Caco-2 (cell line): ENCODE data around the gene ATP1B4. TPM values are rescaled to one million over a fixed set of nuclear protein-coding genes. Genes with fewer than 3 reads are reported as not detected.

ENCODE experiments used
- BruUV-seq: library from RNA; stranded (reverse); fragments of 400-500 nt; replicated peaks from 2 replicates; lab custom pipeline; 2021; lab: Mats Ljungman, UMichigan
- CTCF ChIA-PET: fragments of 300-600 bp; sonication (Branson Sonifier 250); formaldehyde crosslinking; loops from one replicate; lab custom pipeline; 2022; ENCODE audit warnings: antibody characterized with exemption; lab: Charles Lee
- POLR2A ChIA-PET: fragments of 300-600 bp; sonication (Branson Sonifier 250); formaldehyde crosslinking; loops from one replicate; lab custom pipeline; 2022; ENCODE audit warnings: antibody characterized with exemption; lab: Charles Lee
- DNase-seq, 2 experiments: peaks; one replicate each; pipeline versions ENCODE4 v3.0.0 to v3.0.0-alpha.2; 2020 to 2022
- H3K27me3 ChIP-seq: replicated peaks from 2 replicates; pipeline ENCODE4 v1.6.0; 2011; ENCODE audit warnings: low read length; ENCODE audit not compliant: control insufficient read depth, insufficient read depth
- H3K36me3 ChIP-seq: 2 replicates; pipeline ENCODE4 v1.5.1; 2011; ENCODE audit warnings: low read length; ENCODE audit not compliant: control insufficient read depth, insufficient read depth
- H3K4me1 ChIP-seq: fragments of 250-450 bp; sonication (Bioruptor Pico); 2 replicates; pipeline ENCODE4 v1.5.1; 2020; ENCODE audit warnings: mild to moderate bottlenecking
- H3K4me3 ChIP-seq: 2 replicates; pipeline ENCODE4 v1.5.1; 2011; ENCODE audit warnings: low read depth, mild to moderate bottlenecking, control low read depth, low read length
- H3K9me3 ChIP-seq: fragments of 250-450 bp; sonication (Bioruptor Pico); 2 replicates; pipeline ENCODE4 v1.5.1; 2020; ENCODE audit warnings: mild to moderate bottlenecking, moderate library complexity
- H3K27ac Mint-ChIP-seq: one replicate; pipeline ENCODE4 v1.8.0; 2022; ENCODE audit warnings: mixed read lengths; ENCODE audit not compliant: unreplicated experiment
- H3K27me3 Mint-ChIP-seq: one replicate; pipeline ENCODE4 v1.8.0; 2022; ENCODE audit warnings: mixed read lengths; ENCODE audit not compliant: insufficient read depth, unreplicated experiment
- H3K36me3 Mint-ChIP-seq: one replicate; pipeline ENCODE4 v1.8.0; 2022; ENCODE audit warnings: mild to moderate bottlenecking, mixed read lengths; ENCODE audit not compliant: insufficient read depth, unreplicated experiment
- H3K4me1 Mint-ChIP-seq: one replicate; pipeline ENCODE4 v1.8.0; 2022; ENCODE audit warnings: low read depth, mixed read lengths; ENCODE audit not compliant: unreplicated experiment
- H3K4me3 Mint-ChIP-seq: one replicate; pipeline ENCODE4 v1.8.0; 2022; ENCODE audit warnings: mild to moderate bottlenecking, moderate library complexity, mixed read lengths; ENCODE audit not compliant: unreplicated experiment
- H3K9me3 Mint-ChIP-seq: one replicate; pipeline ENCODE4 v1.8.0; 2022; ENCODE audit warnings: mixed read lengths; ENCODE audit not compliant: unreplicated experiment
- CTCF ChIP-seq, 2 experiments: fragments of 200-600 bp in 1 of 2; IDR thresholded peaks; 1 replicate in 1 of 2; 2 replicates in 1 of 2; pipeline versions ENCODE4 v1.5.1 to v1.8.0; 2011 to 2022; ENCODE audit warnings: antibody characterized with exemption in 1 of 2, control low read depth in 1 of 2, inconsistent platforms in 1 of 2, low read depth in 1 of 2, low read length in 1 of 2, mild to moderate bottlenecking in 1 of 2, moderate library complexity in 1 of 2; ENCODE audit not compliant: insufficient read depth in 1 of 2, severe bottlenecking in 1 of 2, unreplicated experiment in 1 of 2
- intact Hi-C: fragments of 100-400 bp; cut with micrococcal nuclease; formaldehyde crosslinking; loops from one replicate; pipeline ENCODE4 v1.10.0; 2022; ENCODE audit not compliant: unreplicated experiment
- total RNA-seq: library from RNA; stranded (reverse); gene quantifications from 2 replicates; pipeline ENCODE4 v1.2.3, GENCODE V29; 2022

ATP1B4 gene
- total RNA-seq, 1 experiment from 2014 or later: not detected

- H3K4me3 ChIP-seq: no peak overlapping the region
- intact Hi-C loops: no loop called here
- BruUV-seq: no TSS peak
- POLR2A ChIA-PET: no interaction called here
- H3K9me3 ChIP-seq: no peaks in the 10 kb centered on the region
- Mint-ChIP-seq H3K27me3 (peaks cover 14% of the 10 kb centered on the region), H3K4me3 (no peak overlapping the region), H3K4me1 (no peaks in the 10 kb centered on the region), H3K36me3 (no peaks in the 10 kb centered on the region), H3K27ac (no peak overlapping the region), H3K9me3 (no peaks in the 10 kb centered on the region)
- no peaks in the 10 kb centered on the region for H3K4me1 ChIP-seq
- CTCF ChIA-PET: no interaction called here
- DNase-seq: no peak
- no peaks in the 10 kb centered on the region for H3K27me3 ChIP-seq
- no peaks in the 10 kb centered on the region for H3K36me3 ChIP-seq
- no peak for TF ChIP-seq CTCF (IDR thresholded peaks at IDR 0.05; ENCODE audit: insufficient read depth in 1 of 2, low read depth in 1 of 2, low read length in 1 of 2, severe bottlenecking in 1 of 2, unreplicated experiment in 1 of 2)
These were observed 4.9 kb downstream of the ATP1B4 start for GRCh38 chrX:120366794-120367193.

GRCh38 chrX:120367402-120368109 lies 5.7 kb downstream of the ATP1B4 start:
- Histone ChIP-seq H3K4me3 (no peak overlapping the region), H3K9me3 (no peaks in the 10 kb centered on the region), H3K27me3 (no peaks in the 10 kb centered on the region), H3K36me3 (no peaks in the 10 kb centered on the region), H3K4me1 (no peaks in the 10 kb centered on the region)
- peaks cover 14% of the 10 kb centered on the region for H3K27me3 Mint-ChIP-seq
- no peaks in the 10 kb centered on the region for H3K4me1 Mint-ChIP-seq
- no peaks in the 10 kb centered on the region for H3K36me3 Mint-ChIP-seq
- BruUV-seq: no TSS peak
- H3K9me3 Mint-ChIP-seq: no peaks in the 10 kb centered on the region
- no peak overlapping the region for H3K27ac Mint-ChIP-seq
- intact Hi-C loops: no loop called here
- ChIA-PET POLR2A (no interaction called here), CTCF (no interaction called here)
- no peak for DNase-seq
- no peak overlapping the region for H3K4me3 Mint-ChIP-seq
- no peak for TF ChIP-seq CTCF (IDR thresholded peaks at IDR 0.05; ENCODE audit: insufficient read depth in 1 of 2, low read depth in 1 of 2, low read length in 1 of 2, severe bottlenecking in 1 of 2, unreplicated experiment in 1 of 2)

GRCh38 chrX:120372667-120373370 lies 10.9 kb downstream of the ATP1B4 start:
- CTCF ChIA-PET: no interaction called here
- BruUV-seq: no TSS peak
- POLR2A ChIA-PET: no interaction called here
- no peak for TF ChIP-seq CTCF (IDR thresholded peaks at IDR 0.05; ENCODE audit: insufficient read depth in 1 of 2, low read depth in 1 of 2, low read length in 1 of 2, severe bottlenecking in 1 of 2, unreplicated experiment in 1 of 2)
- no peaks in the 10 kb centered on the region for H3K36me3 Mint-ChIP-seq
- no peak for DNase-seq
- no peaks in the 10 kb centered on the region for H3K9me3 Mint-ChIP-seq
- H3K9me3 ChIP-seq: no peaks in the 10 kb centered on the region
- H3K4me3 ChIP-seq: no peak overlapping the region
- H3K36me3 ChIP-seq: no peaks in the 10 kb centered on the region
- no peak overlapping the region for H3K27ac Mint-ChIP-seq
- H3K4me1 Mint-ChIP-seq: no peaks in the 10 kb centered on the region
- H3K27me3 ChIP-seq: no peaks in the 10 kb centered on the region
- H3K4me1 ChIP-seq: no peaks in the 10 kb centered on the region
- intact Hi-C loops: no loop called here
- no peak overlapping the region for H3K4me3 Mint-ChIP-seq
- H3K27me3 Mint-ChIP-seq: peaks cover 8% of the 10 kb centered on the region
